SH-SY5Y (cell line): ENCODE results near the gene C16orf78.

Source experiments
- GATA2 ChIP-seq: IDR thresholded peaks from 2 replicates; pipeline ENCODE4 v1.6.1; 2011; ENCODE audit warnings: mild to moderate bottlenecking, low read depth, low read length
- GATA3 ChIP-seq: IDR thresholded peaks from 2 replicates; pipeline ENCODE4 v1.6.1; 2011; ENCODE audit warnings: low read depth, mild to moderate bottlenecking, low read length, moderate library complexity

Gene C16orf78

DNA sequence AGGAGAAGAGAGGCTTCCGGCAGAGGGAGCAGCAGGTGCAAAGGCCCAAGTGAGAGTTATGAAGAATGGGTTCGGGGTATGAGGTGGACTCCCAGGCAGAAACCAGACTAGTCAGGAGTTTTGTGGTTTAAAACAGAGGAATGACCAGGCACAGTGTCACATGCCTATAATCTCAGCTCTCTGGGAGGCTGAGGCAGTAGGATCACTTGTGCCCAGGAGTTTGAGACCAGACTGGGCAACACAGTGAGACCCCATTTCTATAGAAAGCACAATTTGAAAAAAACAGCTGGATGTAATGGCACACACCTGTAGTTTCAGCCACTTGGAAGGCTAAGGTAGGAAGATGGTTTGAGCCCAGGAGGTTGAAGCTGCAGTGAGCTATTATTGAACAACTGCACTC lies 43.8 kb downstream of the C16orf78 start:
- TF ChIP-seq GATA3, result no peak
- no peak for TF ChIP-seq GATA2

DNA sequence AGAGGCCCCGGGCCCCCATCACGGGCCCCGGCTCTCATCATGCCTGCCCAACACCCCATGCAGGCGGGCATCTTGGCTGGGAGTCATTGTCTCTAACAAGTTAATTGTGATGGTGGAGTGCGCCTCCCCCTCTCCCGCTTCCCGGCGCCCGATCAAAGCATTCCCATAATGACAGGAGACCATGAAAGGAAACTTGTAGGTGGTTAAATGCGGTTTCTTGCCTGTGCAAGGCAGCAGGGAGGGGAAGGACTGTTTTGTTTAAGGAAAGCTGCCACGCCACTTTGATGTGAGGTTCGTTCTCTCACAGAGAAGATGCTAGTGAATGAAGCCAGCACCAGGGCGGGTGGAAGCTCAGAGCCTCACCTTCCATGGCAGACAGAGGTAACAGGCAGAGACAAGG lies 45.4 kb downstream of the C16orf78 start:
- TF ChIP-seq GATA2, result no peak
- no peak for TF ChIP-seq GATA3

DNA sequence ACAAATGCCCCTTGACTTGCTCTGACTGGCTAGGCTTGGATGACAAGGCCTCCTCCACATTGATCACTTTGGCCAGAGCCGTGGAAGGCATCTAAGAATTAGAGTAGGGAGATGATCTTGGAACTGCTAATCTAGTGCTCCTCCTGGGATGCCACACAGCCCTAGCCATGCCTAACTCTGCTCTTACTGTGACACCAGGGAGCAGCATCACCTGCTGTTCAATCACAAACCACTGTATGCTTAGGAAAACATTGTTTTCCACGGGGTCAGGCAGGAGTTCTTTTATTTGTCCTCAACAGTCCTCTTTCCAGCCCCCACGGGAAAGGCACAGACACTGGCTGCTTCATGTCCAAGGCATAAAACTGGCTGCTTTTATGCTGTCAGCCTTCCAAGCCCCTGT lies 46.3 kb downstream of the C16orf78 start:
- no peak for TF ChIP-seq GATA2
- no peak for TF ChIP-seq GATA3

DNA sequence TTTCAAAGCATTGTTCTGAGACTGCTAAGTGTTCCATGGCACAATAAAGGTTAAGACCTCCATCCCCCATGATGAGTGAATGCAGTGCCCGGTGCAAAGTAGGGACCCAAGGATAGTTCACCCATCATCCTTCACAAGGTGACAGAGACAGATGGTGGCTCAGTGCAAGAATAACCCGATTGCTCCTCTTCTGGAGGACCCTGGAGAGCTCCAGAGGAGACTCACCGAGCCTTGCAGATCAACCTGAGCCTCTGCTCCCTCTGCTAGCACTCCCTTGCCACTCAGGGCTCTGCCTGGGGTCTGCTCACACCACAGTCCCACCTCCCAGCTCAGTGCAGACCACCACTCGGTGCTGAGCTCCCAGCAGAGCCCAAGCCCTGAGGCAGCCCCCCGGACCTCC lies 49.3 kb downstream of the C16orf78 start:
- TF ChIP-seq GATA2 (no peak), GATA3 (no peak)

DNA sequence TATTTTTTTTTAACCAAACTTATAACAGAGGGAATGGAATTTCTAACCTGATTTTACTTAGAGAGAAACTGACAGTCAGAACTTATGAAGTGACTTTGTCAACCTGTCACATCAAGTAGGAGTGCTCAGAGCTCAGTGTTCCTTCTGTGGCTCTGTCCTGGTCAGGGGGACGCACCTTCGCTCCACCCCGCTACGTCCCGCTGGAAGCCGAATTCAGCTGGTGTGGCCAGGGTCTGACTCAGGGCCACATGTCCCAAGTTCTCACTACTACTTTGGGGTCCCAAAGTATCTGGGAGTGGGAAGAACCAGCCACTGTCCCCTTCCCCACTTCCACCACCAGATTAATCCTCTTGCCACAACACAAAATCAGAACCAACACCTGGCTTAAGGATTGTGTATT lies 51.4 kb downstream of the C16orf78 start:
- no peak for TF ChIP-seq GATA3
- no peak for TF ChIP-seq GATA2

DNA sequence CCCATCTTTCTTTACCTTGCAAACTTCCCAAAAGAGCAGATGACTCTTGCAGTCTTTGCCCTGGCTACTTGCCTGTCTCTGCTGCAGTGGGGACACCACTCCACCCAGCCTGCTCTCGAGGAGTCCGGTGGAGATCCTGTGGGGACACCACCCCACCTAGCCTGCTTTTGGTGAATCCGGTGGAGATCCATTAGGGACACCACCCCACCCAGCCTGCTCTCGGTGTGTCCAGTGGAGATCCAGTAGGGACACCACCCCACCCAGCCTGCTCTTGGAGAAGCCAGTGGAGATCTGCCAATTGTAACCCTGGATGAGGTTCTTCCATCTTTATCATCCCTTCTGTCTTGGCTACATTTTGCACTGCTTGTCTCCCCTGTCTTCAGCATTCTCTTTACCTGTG lies 54.2 kb downstream of the C16orf78 start:
- TF ChIP-seq GATA3, result no peak
- no peak for TF ChIP-seq GATA2

DNA sequence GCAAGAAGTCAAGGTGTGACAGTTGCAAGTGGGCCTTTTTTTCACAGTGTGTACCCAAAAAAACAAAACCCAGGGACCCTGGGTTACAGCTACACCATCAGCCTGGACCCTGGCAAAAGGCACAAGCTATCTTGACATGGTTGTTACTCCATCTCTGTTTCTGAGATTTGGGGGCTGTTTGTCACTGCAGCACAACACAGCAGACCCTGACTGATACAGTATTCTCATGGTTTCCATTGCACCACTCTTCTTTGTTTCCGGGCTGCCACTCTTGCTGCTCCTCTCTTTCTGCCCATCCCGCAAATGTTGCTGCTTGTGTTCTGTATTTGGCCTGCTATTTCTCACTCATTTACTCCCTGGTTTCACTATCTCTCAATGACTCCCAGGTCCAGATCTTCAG lies 55.2 kb downstream of the C16orf78 start:
- TF ChIP-seq GATA3 (no peak), GATA2 (no peak)

DNA sequence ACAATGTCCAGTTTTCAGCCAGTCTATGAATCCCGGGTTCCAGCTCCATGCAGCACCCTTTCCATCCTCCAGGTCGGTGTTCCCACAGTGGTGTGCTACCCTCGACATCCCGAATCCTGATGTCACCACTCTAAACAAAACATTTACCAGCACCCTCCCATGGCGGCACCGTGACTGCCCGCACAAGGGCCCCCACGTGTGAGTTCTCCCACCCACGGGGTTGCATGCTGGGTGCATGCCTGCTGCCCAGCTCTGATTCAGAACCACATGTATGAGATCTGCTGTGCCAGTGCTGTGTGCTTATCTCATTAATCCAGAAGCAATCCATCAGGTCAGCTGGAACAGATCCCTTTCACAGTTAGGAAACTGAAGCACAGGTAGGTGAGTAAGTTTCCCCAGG lies 57.4 kb downstream of the C16orf78 start:
- no peak for TF ChIP-seq GATA2
- TF ChIP-seq GATA3, result no peak

DNA sequence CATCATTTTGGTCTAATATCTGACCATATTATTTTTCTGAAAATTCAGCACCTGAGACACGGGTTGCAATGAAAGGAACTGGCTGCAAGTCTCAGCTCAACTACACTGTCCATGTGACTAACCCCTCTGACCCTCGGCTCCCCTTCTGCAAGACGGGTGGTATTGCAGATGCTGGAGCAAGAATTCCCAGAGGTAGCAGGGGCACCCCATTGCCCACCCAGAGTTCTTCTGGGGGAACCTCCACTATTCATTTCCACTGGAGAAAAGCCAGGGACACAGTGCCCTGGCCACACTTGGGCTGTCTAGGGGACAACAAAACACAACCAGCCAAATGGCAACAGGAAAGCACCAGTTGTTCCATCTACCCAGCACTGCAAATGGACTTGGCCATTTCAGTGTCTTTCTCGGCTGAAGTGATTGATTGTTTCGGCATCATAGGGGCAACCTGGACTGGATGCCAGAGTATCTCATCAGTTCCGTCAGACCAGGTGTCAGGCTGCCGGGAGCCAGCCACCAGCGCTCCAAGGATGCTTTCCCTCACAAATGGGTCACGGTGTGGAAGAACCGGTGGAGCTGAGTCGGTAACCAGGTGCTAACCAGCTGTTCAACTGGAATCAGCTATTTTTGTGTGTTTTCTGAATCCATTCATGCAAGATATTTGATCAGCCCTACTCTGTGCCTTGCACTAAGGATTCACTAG lies 58.1 kb downstream of the C16orf78 start:
- TF ChIP-seq GATA3 (no peak), GATA2 (no peak)

DNA sequence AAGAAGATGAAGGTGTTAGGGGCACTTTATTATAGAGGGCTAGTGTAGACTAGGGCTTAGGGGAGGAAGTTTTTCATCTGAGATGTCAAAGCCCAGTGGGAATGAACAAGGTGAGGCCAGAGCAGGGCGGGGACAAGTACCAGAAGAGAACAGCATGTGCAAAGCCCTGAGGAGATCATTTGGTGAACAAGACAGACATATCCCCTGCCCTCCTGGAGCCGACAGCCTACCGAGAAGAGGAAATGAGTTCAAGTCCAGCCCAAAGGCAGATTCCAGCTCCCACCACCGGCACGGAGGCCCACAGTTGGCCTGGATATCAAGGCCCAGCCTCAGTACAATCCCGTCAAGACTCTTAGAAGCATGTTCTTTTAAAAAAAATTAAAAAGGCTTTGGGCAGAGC lies 61.1 kb downstream of the C16orf78 start:
- TF ChIP-seq GATA2, result no peak
- TF ChIP-seq GATA3, result no peak

DNA sequence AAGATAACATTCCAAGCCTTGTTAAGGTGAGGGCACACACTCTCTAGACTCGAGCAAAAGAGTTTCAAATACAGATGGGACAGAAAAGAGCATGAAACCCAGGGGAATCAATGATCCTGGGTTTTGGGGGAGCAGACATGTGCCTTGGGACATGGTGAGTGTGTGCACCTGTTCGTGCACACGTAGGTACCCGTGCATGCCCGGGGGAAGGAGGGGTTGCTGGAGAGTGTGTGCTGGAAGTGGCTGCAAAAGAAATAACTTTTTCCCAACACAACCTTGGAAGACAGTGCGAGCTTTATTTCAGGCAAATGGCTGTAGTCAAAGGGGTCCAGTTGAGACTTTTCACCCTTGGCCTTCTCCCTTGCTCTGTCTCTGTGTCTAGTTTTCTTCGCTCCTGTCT lies 62.6 kb downstream of the C16orf78 start:
- no peak for TF ChIP-seq GATA2
- no peak for TF ChIP-seq GATA3

DNA sequence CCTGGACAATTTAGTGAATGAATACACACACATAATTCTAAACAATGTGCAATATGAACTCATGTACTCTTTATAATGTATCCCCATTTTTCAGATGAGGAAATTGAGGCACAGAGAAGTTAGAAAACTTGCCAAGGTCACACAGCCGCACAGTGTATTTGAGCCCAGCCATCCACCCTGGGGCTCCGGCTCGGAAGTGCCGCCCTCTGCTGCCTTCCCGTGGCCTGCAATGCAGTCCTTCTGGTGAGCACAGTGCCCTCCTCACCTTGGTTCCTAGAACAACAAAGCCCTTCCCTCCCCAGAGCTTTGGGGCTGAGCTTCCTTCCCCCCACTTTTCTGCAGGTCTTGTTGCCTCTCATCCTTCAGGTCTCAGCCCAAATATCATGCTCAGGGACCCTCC lies 63.7 kb downstream of the C16orf78 start:
- TF ChIP-seq GATA3, result no peak
- TF ChIP-seq GATA2, result no peak

DNA sequence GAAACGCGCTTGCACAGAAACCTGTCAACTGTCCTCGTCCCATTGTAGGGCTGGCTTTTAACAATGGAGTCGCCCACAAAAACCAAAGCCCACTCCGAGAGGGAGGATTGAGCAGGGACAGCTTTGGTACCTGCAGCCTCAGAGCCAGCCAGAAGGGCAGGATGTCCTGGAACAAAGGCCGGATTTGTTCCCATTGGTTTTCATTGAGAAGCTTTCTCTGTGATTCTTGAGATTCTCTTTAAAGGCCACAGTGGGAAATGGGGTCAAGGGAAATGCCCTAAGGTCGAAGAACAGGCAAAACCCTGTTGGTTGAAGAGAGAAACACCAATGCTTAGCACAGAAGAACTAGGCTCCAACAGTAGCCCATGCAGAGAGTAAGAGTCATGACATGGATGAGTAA lies 65.4 kb downstream of the C16orf78 start:
- no peak for TF ChIP-seq GATA2
- TF ChIP-seq GATA3, result no peak

DNA sequence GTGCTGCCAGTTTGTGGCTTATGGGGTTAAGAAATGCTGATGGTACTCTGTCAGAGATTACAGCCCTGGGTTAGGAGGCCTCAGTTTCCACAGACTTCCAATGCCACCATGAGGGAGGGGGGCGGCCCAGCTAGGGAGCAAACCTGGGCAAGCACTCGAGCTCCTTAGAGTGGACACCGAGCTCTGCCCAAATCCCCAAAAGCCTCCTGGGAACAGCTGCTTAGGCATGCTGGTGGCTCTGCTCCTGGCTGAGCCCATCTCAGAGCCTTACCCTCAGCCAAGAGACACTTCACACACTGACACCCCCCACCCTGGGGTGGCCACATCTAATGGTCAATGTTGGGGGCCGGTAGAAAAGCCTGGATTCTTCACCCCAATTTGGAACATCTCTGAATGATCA lies 66.1 kb downstream of the C16orf78 start:
- TF ChIP-seq GATA3 (no peak), GATA2 (no peak)

DNA sequence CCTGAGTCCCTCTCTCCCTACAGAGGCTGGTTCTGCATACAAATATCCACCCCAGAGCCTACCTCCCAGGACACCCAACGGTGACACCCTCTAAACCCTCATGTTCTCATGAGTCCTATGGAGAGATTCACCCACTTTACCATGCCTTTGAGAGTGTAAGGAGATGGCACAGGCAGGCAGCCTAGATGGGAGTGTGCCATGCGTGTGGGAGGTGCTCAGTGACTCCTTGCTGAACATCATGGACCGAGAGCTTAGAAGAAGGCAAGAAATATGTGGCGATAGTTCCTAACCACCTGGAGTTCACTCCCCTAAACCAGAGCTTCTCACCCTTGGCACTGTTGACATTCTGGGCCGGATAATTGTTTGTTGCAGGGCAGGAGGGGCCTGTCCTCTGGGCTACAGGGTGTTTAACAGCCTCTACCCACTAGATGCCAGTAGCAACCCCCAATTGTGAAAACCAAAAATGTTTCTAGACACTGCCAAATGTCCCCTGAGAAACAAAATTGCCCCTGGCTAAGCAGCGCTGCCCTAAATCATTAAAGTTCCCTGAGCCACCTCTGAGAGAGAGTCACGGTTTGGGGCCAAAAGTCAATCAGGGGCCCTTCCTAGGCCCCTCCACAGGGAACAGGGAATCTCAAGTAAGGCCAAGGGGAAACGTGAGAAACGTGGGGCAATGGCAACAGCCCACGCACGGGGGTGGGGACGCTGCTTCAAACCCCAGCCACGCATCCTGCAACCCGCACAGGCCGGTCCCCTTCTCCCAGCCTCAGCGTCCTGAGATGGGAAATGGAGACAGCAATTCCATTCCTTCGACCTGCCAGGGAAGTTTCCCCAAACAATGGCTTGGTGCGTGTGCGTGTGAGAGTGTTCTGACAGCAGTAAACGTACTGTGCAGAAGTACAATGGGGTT lies 66.8 kb downstream of the C16orf78 start:
- TF ChIP-seq GATA2 (no peak), GATA3 (no peak)
